KMS-11 (cell line): ENCODE data around the gene HSD17B3.
A peak's percentile ranks its signal among the peaks of the same experiment; 100 is the strongest.

Experiments
- H2AFZ ChIP-seq: fragments of 200-600 bp; sonication (generic); 2 replicates; pipeline ENCODE4 v1.6.1; 2016; ENCODE audit warnings: antibody characterized with exemption, mixed run types, low read depth
- H3K27ac ChIP-seq: fragments of 200-600 bp; sonication (generic); 2 replicates; pipeline ENCODE4 v1.6.1; 2016; ENCODE audit warnings: mild to moderate bottlenecking, mixed run types
- H3K27me3 ChIP-seq: fragments of 200-600 bp; sonication (generic); 2 replicates; pipeline ENCODE4 v1.6.1; 2017; ENCODE audit warnings: mild to moderate bottlenecking, low read depth, mixed run types, moderate library complexity; ENCODE audit not compliant: insufficient read depth
- H3K36me3 ChIP-seq: fragments of 200-600 bp; sonication (generic); 2 replicates; pipeline ENCODE4 v1.6.1; 2017; ENCODE audit warnings: mild to moderate bottlenecking, mixed run types; ENCODE audit not compliant: insufficient read depth
- H3K4me1 ChIP-seq: fragments of 200-600 bp; sonication (generic); 2 replicates; pipeline ENCODE4 v1.6.1; 2016; ENCODE audit warnings: mild to moderate bottlenecking, low read depth, mixed run types; ENCODE audit not compliant: poor library complexity, severe bottlenecking
- H3K4me2 ChIP-seq: fragments of 200-600 bp; sonication (generic); 2 replicates; pipeline ENCODE4 v1.7.0; 2016; ENCODE audit warnings: mild to moderate bottlenecking, mixed run types
- H3K4me3 ChIP-seq: fragments of 200-600 bp; sonication (generic); IDR thresholded peaks from 2 replicates; pipeline ENCODE4 v1.6.1; 2017; ENCODE audit warnings: low read depth, low read length, mixed read lengths; ENCODE audit not compliant: insufficient read depth
- H3K79me2 ChIP-seq: fragments of 200-600 bp; sonication (generic); 2 replicates; pipeline ENCODE4 v1.6.1; 2016; ENCODE audit warnings: low read depth, mixed run types; ENCODE audit not compliant: insufficient read depth
- H3K9ac ChIP-seq: fragments of 200-600 bp; sonication (generic); 2 replicates; pipeline ENCODE4 v1.6.1; 2016; ENCODE audit warnings: mild to moderate bottlenecking, mixed run types
- H4K20me1 ChIP-seq: fragments of 200-600 bp; sonication (generic); 2 replicates; pipeline ENCODE4 v1.6.1; 2016; ENCODE audit warnings: mild to moderate bottlenecking, mixed run types; ENCODE audit not compliant: insufficient read depth
- CTCF ChIP-seq: fragments of 200-600 bp; sonication (generic); conservative IDR thresholded peaks from 2 replicates; pipeline ENCODE4 v1.6.1; 2017; ENCODE audit warnings: low read depth, mild to moderate bottlenecking, antibody characterized with exemption, low read length, moderate library complexity, mixed read lengths

Gene HSD17B3

GRCh38 chr9:96255698-96256097, 46.3 kb downstream of the HSD17B3 start:
- H3K27me3 ChIP-seq, result no peaks in the 10 kb centered on the region
- no peak overlapping the region for H3K27ac ChIP-seq
- no peak for TF ChIP-seq CTCF
- H2AFZ ChIP-seq, result no peak overlapping the region
- no peak overlapping the region for H3K4me2 ChIP-seq
- H3K4me3 ChIP-seq, result no peak overlapping the region
- H3K4me1 ChIP-seq, result peaks cover 16% of the 10 kb centered on the region
- H3K9ac ChIP-seq, result no peak overlapping the region
- H4K20me1 ChIP-seq, result no peaks in the 10 kb centered on the region
- no peaks in the 10 kb centered on the region for H3K79me2 ChIP-seq
- no peaks in the 10 kb centered on the region for H3K36me3 ChIP-seq

- 0 out of 2 replicates have a peak overlapping the region, but pooled peaks have one; percentile 12 for H2AFZ ChIP-seq
- no peak overlapping the region for H3K9ac ChIP-seq
- H3K27me3 ChIP-seq, result no peaks in the 10 kb centered on the region
- H3K36me3 ChIP-seq, result no peaks in the 10 kb centered on the region
- peak overlapping the region; percentile 9 for H3K4me2 ChIP-seq
- no peak overlapping the region for H3K27ac ChIP-seq
- no peak overlapping the region for H3K4me3 ChIP-seq
- TF ChIP-seq CTCF, result no peak
- no peaks in the 10 kb centered on the region for H3K79me2 ChIP-seq
- no peaks in the 10 kb centered on the region for H4K20me1 ChIP-seq
- H3K4me1 ChIP-seq, result peaks cover 16% of the 10 kb centered on the region
Observed at GRCh38 chr9:96253059-96253696, 48.8 kb downstream of the HSD17B3 start.

GRCh38 chr9:96251451-96251850, 50.5 kb downstream of the HSD17B3 start:
- no peaks in the 10 kb centered on the region for H3K36me3 ChIP-seq
- H3K4me2 ChIP-seq, result no peak overlapping the region
- peaks cover 16% of the 10 kb centered on the region for H3K4me1 ChIP-seq
- no peaks in the 10 kb centered on the region for H3K79me2 ChIP-seq
- no peak overlapping the region for H3K27ac ChIP-seq
- H4K20me1 ChIP-seq, result no peaks in the 10 kb centered on the region
- no peak overlapping the region for H3K4me3 ChIP-seq
- no peaks in the 10 kb centered on the region for H3K27me3 ChIP-seq
- TF ChIP-seq CTCF, result no peak
- no peak overlapping the region for H3K9ac ChIP-seq
- no peak overlapping the region for H2AFZ ChIP-seq

GRCh38 chr9:96249746-96250145, 52.2 kb downstream of the HSD17B3 start:
- Histone ChIP-seq H3K4me3 (no peak overlapping the region), H3K36me3 (no peaks in the 10 kb centered on the region), H3K4me1 (peaks cover 16% of the 10 kb centered on the region), H3K4me2 (no peak overlapping the region), H2AFZ (no peak overlapping the region), H3K27me3 (no peaks in the 10 kb centered on the region), H3K79me2 (no peaks in the 10 kb centered on the region), H3K9ac (no peak overlapping the region), H4K20me1 (no peaks in the 10 kb centered on the region), H3K27ac (no peak overlapping the region)
- no peak for TF ChIP-seq CTCF
